ENCODE data around the gene SPCS2.
A peak's percentile ranks its signal among the peaks of the same experiment; 100 is the strongest.
"Not testable (repeated sequence)": the region's sequence is repeated elsewhere in the genome, so short reads cannot be mapped to it uniquely, and the experiment has no call there.

SPCS2 gene

GRCh38 chr11:74984730-74985129, 35.7 kb downstream of the SPCS2 start:
- TF ChIP-seq CTCF (IDR thresholded peaks at IDR 0.05) (no peak), ZFX (IDR thresholded peaks at IDR 0.05; ENCODE audit: borderline replicate concordance) (no peak)
- peak overlapping the region; percentile 73 for H3K27ac ChIP-seq

GRCh38 chr11:74988541-74989259, 39.6 kb downstream of the SPCS2 start, which contains the start of gene NEU3:
NEU3 (plus strand) TSS chr11:74988933; CDS start chr11:74989061, 128 bp downstream.
- no peak for TF ChIP-seq CTCF (IDR thresholded peaks at IDR 0.05)
- no peak for TF ChIP-seq ZFX (IDR thresholded peaks at IDR 0.05; ENCODE audit: borderline replicate concordance)
- peak within 1 kb of the TSS; percentile 68 for H3K27ac ChIP-seq

- H3K27ac ChIP-seq = peak overlapping the region; percentile 68
- TF ChIP-seq CTCF (IDR thresholded peaks at IDR 0.05) (no peak), ZFX (IDR thresholded peaks at IDR 0.05; ENCODE audit: borderline replicate concordance) (no peak)
Measured at GRCh38 chr11:74989260-74989638, 40.2 kb downstream of the SPCS2 start.

- H3K27ac ChIP-seq = not testable (repeated sequence)
Measured at GRCh38 chr11:74990150-74990549, 41.1 kb downstream of the SPCS2 start.

- no peak for TF ChIP-seq ZFX (IDR thresholded peaks at IDR 0.05; ENCODE audit: borderline replicate concordance)
- TF ChIP-seq CTCF (IDR thresholded peaks at IDR 0.05) = no peak
- no peak overlapping the region for H3K27ac ChIP-seq
Measured at GRCh38 chr11:74990941-74991340, 41.9 kb downstream of the SPCS2 start.

GRCh38 chr11:74992852-74993251, 43.8 kb downstream of the SPCS2 start:
- H3K27ac ChIP-seq = no peak overlapping the region
- no peak for TF ChIP-seq ZFX (IDR thresholded peaks at IDR 0.05; ENCODE audit: borderline replicate concordance)
- TF ChIP-seq CTCF (IDR thresholded peaks at IDR 0.05) = no peak

- TF ChIP-seq ZFX (IDR thresholded peaks at IDR 0.05; ENCODE audit: borderline replicate concordance) = no peak
- TF ChIP-seq CTCF (IDR thresholded peaks at IDR 0.05) = no peak
- H3K27ac ChIP-seq = no peak overlapping the region
Measured at GRCh38 chr11:75000975-75001354, 51.9 kb downstream of the SPCS2 start.

- TF ChIP-seq CTCF (IDR thresholded peaks at IDR 0.05) (no peak), ZFX (IDR thresholded peaks at IDR 0.05; ENCODE audit: borderline replicate concordance) (no peak)
- no peak overlapping the region for H3K27ac ChIP-seq
Measured at GRCh38 chr11:75001686-75002085, 52.6 kb downstream of the SPCS2 start.
